ENCODE data around the gene ATP9A. TPM values are rescaled to one million over a fixed set of nuclear protein-coding genes. Genes with fewer than 3 reads are reported as not detected.
A peak's percentile ranks its signal among the peaks of the same experiment; 100 is the strongest.

Gene ATP9A
- total and polyA plus RNA-seq, 2 of the 4 experiments (the other 2 are of a cell fraction): 10.6 to 22.4 TPM

GRCh38 chr20:51687630-51688029 is 80.6 kb downstream of the ATP9A start:
- no peaks in the 10 kb centered on the region for H3K27me3 ChIP-seq (ENCODE audit: control insufficient read depth, insufficient read depth, low read length)
- H4K91ac ChIP-seq (ENCODE audit: insufficient read depth, low read depth, low read length): no peak overlapping the region
- WGBS, 2 experiments (ENCODE audit: extremely low coverage in 2 of 2, insufficient read length in 1 of 2): 100% methylated on average over 1 of the region's 3 CpGs; no CpG with 5 or more reads in 1 of the 2 experiments
- H2AK5ac ChIP-seq (ENCODE audit: low read depth, low read length): no peak overlapping the region
- peaks cover 10% of the 10 kb centered on the region; the same call in 1 of the 2 replicates for H3K9me1 ChIP-seq (ENCODE audit: insufficient read depth, low read length)
- ChIA-PET CTCF (no interaction called here), POLR2A (ENCODE audit: unreplicated experiment) (no interaction called here)
- no peak overlapping the region for H3K23ac ChIP-seq (ENCODE audit: low read depth, low read length)
- TF ChIP-seq RAD21 (IDR thresholded peaks at IDR 0.05; ENCODE audit: low read length) (no peak), MAZ (IDR thresholded peaks at IDR 0.05; ENCODE audit: borderline replicate concordance, low read depth, low read length) (no peak), POLR2A (IDR thresholded peaks at IDR 0.05; ENCODE audit: low read depth, low read length) (no peak), CHD1 (IDR thresholded peaks at IDR 0.05; ENCODE audit: low read depth, low read length) (no peak), CEBPB (IDR thresholded peaks at IDR 0.05; ENCODE audit: low read depth, low read length) (no peak), MXI1 (IDR thresholded peaks at IDR 0.05; ENCODE audit: borderline replicate concordance, low read depth, low read length) (no peak), MAFK (IDR thresholded peaks at IDR 0.05; ENCODE audit: low read depth, low read length) (no peak), CTCF (conservative IDR thresholded peaks at IDR 0.05; ENCODE audit: low read depth, low read length) (no peak), SMC3 (IDR thresholded peaks at IDR 0.05; ENCODE audit: low read depth, low read length) (no peak), RFX5 (IDR thresholded peaks at IDR 0.05; ENCODE audit: low read depth, low read length) (no peak), NFE2L2 (IDR thresholded peaks at IDR 0.05; ENCODE audit: low read depth, low read length) (no peak)
- TF ChIP-seq, protein P1, sequence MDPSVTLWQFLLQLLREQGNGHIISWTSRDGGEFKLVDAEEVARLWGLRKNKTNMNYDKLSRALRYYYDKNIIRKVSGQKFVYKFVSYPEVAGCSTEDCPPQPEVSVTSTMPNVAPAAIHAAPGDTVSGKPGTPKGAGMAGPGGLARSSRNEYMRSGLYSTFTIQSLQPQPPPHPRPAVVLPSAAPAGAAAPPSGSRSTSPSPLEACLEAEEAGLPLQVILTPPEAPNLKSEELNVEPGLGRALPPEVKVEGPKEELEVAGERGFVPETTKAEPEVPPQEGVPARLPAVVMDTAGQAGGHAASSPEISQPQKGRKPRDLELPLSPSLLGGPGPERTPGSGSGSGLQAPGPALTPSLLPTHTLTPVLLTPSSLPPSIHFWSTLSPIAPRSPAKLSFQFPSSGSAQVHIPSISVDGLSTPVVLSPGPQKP (IDR thresholded peaks at IDR 0.05; ENCODE audit: borderline replicate concordance, low read depth, low read length): no peak
- no peaks in the 10 kb centered on the region; a peak in 1 of 4 replicates for H3K79me1 ChIP-seq (ENCODE audit: low read depth in 1 of 2, low read length in 2 of 2)
- no peak overlapping the region for H2AK9ac ChIP-seq (replicated peaks; ENCODE audit: low read depth, low read length, poor library complexity)
- no peak overlapping the region for H2BK5ac ChIP-seq (ENCODE audit: low read depth, low read length, poor library complexity, severe bottlenecking)
- intact Hi-C loops (cut with micrococcal nuclease) (no loop called here), dilution Hi-C loops (cut with HindIII; ENCODE audit: low sequenced_read_pairs, unreplicated experiment) (no loop called here), in situ Hi-C loops (cut with MboI; ENCODE audit: low sequenced_read_pairs) (no loop called here)
- H4K5ac ChIP-seq (ENCODE audit: low read depth, low read length): no peak overlapping the region
- H3K4me2 ChIP-seq (ENCODE audit: low read depth, low read length): no peak overlapping the region
- H4K20me1 ChIP-seq (ENCODE audit: insufficient read depth, low read length): no peaks in the 10 kb centered on the region
- peaks cover 2% of the 10 kb centered on the region; the same call in 1 of the 2 replicates for H3K4me1 ChIP-seq (ENCODE audit: control insufficient read depth, insufficient read depth, low read length)
- peaks cover 16% of the 10 kb centered on the region for H3K36me3 ChIP-seq (ENCODE audit: control insufficient read depth, insufficient read depth, low read length)
- no peak overlapping the region for H2BK15ac ChIP-seq (ENCODE audit: low read depth, low read length)
- no peak overlapping the region for H3K4me3 ChIP-seq (ENCODE audit: insufficient read depth, low read depth, low read length)
- no peak overlapping the region for H3K9ac ChIP-seq (ENCODE audit: low read depth, low read length)
- H3K14ac ChIP-seq (replicated peaks; ENCODE audit: low read depth, low read length): no peak overlapping the region
- 0 out of 2 replicates have a peak overlapping the region, but pooled peaks have one; percentile 26 for H2BK20ac ChIP-seq (ENCODE audit: low read depth, low read length)
- no peak overlapping the region for H3K27ac ChIP-seq (ENCODE audit: insufficient read depth, low read length)
- no TSS peak for BruUV-seq (replicated peaks)
- H3K4ac ChIP-seq (ENCODE audit: low read depth, low read length): no peak overlapping the region
- H2BK120ac ChIP-seq (ENCODE audit: low read depth, low read length): no peak overlapping the region
- DNase-seq (no peak), ATAC-seq (ENCODE audit: low read depth) (no peak)
- no peak overlapping the region for H3K56ac ChIP-seq (ENCODE audit: extremely low read depth, insufficient read depth, low read length)
- H3K9me3 ChIP-seq (ENCODE audit: control insufficient read depth, insufficient read depth, low read length): no peaks in the 10 kb centered on the region
- H4K8ac ChIP-seq (ENCODE audit: low read depth in 2 of 2, low read length in 2 of 2): no peak overlapping the region
- no peak overlapping the region for H3K18ac ChIP-seq (ENCODE audit: low read depth, low read length)
- no peak overlapping the region for H2AFZ ChIP-seq (replicated peaks; ENCODE audit: low read length, poor library complexity)
